ENCODE measurements around the gene DLG2. TPM values are rescaled to one million over a fixed set of nuclear protein-coding genes. Genes with fewer than 3 reads are reported as not detected.

DLG2 gene
- total RNA-seq, 4 donors from 2014 or later: 6.5 to 14.6 (median 7.2) TPM

DNA sequence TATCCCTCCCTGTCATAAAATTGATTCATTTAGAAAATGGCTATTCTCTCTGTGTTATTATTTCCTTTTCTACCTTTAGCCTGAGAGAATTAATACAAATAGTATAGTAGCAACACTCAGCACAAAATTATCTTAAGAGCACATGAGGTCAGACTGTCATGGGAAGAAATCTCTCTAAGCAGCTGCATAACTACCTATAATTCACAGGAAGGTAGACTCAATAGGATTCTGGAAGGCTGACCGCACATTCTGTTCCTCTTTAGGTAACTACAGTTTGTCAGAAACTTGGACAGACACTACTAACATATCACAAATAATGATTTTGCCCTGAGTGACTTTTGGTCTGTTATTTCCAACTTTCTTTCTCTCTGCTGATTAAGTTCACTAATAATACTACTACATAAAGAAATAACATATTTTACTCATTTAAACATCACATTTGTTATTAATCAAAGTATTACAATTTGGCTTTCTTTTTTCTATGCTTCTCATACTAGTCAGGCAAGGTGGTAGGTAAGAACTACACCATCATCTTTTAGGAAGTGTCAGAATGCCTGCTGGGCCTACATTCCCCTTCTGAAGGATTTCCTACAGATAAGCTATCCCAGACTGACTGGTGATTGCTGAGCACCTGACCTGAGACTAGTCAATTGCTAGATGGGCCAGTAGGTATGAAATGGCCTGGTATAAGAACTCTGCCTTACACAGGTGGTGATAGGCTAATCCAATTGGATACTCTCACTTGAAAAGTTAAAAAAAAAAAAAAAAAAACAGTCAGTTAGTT lies 325.1 kb downstream of the DLG2 start:
- H3K4me3 ChIP-seq: no peak overlapping the region
- no peaks in the 10 kb centered on the region for H3K36me3 ChIP-seq
- WGBS, 2 donors: 90 to 91% methylated on average over 1 of the region's 1 CpG
- TF ChIP-seq EP300 (IDR thresholded peaks at IDR 0.05) (no peak), POLR2A (IDR thresholded peaks at IDR 0.05) (no peak)
- TF ChIP-seq, protein P1, sequence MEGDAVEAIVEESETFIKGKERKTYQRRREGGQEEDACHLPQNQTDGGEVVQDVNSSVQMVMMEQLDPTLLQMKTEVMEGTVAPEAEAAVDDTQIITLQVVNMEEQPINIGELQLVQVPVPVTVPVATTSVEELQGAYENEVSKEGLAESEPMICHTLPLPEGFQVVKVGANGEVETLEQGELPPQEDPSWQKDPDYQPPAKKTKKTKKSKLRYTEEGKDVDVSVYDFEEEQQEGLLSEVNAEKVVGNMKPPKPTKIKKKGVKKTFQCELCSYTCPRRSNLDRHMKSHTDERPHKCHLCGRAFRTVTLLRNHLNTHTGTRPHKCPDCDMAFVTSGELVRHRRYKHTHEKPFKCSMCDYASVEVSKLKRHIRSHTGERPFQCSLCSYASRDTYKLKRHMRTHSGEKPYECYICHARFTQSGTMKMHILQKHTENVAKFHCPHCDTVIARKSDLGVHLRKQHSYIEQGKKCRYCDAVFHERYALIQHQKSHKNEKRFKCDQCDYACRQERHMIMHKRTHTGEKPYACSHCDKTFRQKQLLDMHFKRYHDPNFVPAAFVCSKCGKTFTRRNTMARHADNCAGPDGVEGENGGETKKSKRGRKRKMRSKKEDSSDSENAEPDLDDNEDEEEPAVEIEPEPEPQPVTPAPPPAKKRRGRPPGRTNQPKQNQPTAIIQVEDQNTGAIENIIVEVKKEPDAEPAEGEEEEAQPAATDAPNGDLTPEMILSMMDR (IDR thresholded peaks at IDR 0.05): no peak
- no peaks in the 10 kb centered on the region for H3K9me3 ChIP-seq
- no peak for DNase-seq (ENCODE audit: low spot score in 2 of 2)
- H3K27me3 ChIP-seq: no peaks in the 10 kb centered on the region
- no peaks in the 10 kb centered on the region for H3K4me1 ChIP-seq
- no peak overlapping the region for H3K27ac ChIP-seq

- WGBS, 2 donors: 75 to 82% methylated on average over 1 of the region's 1 CpG
- H3K4me3 ChIP-seq: no peak overlapping the region
Observed at GRCh38 chr11:85299258-85299942, 327.7 kb downstream of the DLG2 start.

DNA sequence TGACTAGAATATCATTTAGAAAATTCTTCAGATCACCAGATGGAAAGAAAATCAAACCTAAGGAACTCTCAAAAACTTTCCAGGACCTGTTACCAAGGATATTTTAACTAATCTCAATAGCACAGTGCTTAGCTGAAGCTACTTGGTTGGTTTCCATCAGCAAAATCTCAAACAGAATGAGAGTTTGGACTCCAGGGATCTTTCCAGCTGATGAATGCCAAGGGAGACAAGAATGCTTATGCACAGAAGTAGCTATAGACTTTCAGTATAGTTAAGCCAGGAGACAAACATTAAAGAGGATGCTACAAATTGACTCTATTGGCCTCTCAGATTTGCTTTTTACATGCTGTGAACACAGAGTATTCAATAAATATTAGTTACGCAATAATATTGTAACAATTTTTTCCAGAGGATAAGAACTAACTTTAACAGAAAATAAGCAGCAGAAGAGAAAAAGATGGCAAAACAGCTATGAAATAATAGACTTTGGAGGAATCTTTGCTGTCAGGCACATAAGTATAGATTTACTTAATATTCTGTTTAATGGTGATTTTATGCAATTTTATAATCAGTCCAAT lies 331.4 kb downstream of the DLG2 start:
- H3K9me3 ChIP-seq: no peaks in the 10 kb centered on the region
- H3K27ac ChIP-seq: no peak overlapping the region
- no peak for DNase-seq (ENCODE audit: low spot score in 2 of 2)
- H3K27me3 ChIP-seq: no peaks in the 10 kb centered on the region
- WGBS, 2 donors: 84 to 87% methylated on average over 1 of the region's 1 CpG
- no peaks in the 10 kb centered on the region for H3K36me3 ChIP-seq
- H3K4me3 ChIP-seq: no peak overlapping the region
- H3K4me1 ChIP-seq: no peaks in the 10 kb centered on the region
- TF ChIP-seq EP300 (IDR thresholded peaks at IDR 0.05): no peak
- TF ChIP-seq, protein P1 (IDR thresholded peaks at IDR 0.05): no peak
- TF ChIP-seq POLR2A (IDR thresholded peaks at IDR 0.05): no peak

More at GRCh38 chr11:85299258-85299942, 327.7 kb downstream of the DLG2 start:
- TF ChIP-seq EP300 (IDR thresholded peaks at IDR 0.05): no peak
- TF ChIP-seq, protein P1 (IDR thresholded peaks at IDR 0.05): no peak
- no peaks in the 10 kb centered on the region for H3K4me1 ChIP-seq
- no peak for DNase-seq (ENCODE audit: low spot score in 2 of 2)
- no peaks in the 10 kb centered on the region for H3K27me3 ChIP-seq
- H3K36me3 ChIP-seq: no peaks in the 10 kb centered on the region
- no peak overlapping the region for H3K27ac ChIP-seq
- H3K9me3 ChIP-seq: no peaks in the 10 kb centered on the region

- TF ChIP-seq, protein P1 (IDR thresholded peaks at IDR 0.05): no peak
- TF ChIP-seq POLR2A (IDR thresholded peaks at IDR 0.05): no peak
- no peak for TF ChIP-seq EP300 (IDR thresholded peaks at IDR 0.05)
- Histone ChIP-seq H3K4me1 (no peaks in the 10 kb centered on the region), H3K9me3 (no peaks in the 10 kb centered on the region), H3K27ac (no peak overlapping the region), H3K27me3 (no peaks in the 10 kb centered on the region), H3K4me3 (no peak overlapping the region), H3K36me3 (no peaks in the 10 kb centered on the region)
- DNase-seq (ENCODE audit: low spot score in 2 of 2): no peak
- WGBS, 2 donors: 80 to 82% methylated on average over 4 of the region's 4 CpGs
Observed at GRCh38 chr11:85281550-85281949, 345.6 kb downstream of the DLG2 start.

- no peak overlapping the region for H3K27ac ChIP-seq
- 29 to 49% methylated on average over 1 of the region's 1 CpG for WGBS, 2 donors
- H3K4me1 ChIP-seq: no peaks in the 10 kb centered on the region
- TF ChIP-seq POLR2A (IDR thresholded peaks at IDR 0.05) (no peak), EP300 (IDR thresholded peaks at IDR 0.05) (no peak)
- TF ChIP-seq, protein P1 (IDR thresholded peaks at IDR 0.05): no peak
- peaks cover 0 to 2% (median 0%) of the 10 kb centered on the region in 4 donors for H3K9me3 ChIP-seq
- H3K4me3 ChIP-seq: no peak overlapping the region
- no peak for DNase-seq (ENCODE audit: low spot score in 2 of 2)
- no peaks in the 10 kb centered on the region for H3K27me3 ChIP-seq
- no peaks in the 10 kb centered on the region for H3K36me3 ChIP-seq
Observed at GRCh38 chr11:85279267-85279666, 347.9 kb downstream of the DLG2 start.

All from tibial nerve (tissue), 4 donors.